Renal cortical epithelial cell (primary cell): ENCODE measurements around the gene LRIG2. TPM values are rescaled to one million over a fixed set of nuclear protein-coding genes. Genes with fewer than 3 reads are reported as not detected.
"Not testable (repeated sequence)": the region's sequence is repeated elsewhere in the genome, so short reads cannot be mapped to it uniquely, and the experiment has no call there.

Source experiments
- DNase-seq: peaks from one replicate; pipeline ENCODE4 v3.0.0-alpha.2; 2011; ENCODE audit warnings: low read depth
- total RNA-seq: library from RNA; depleted of rRNA; stranded (reverse); fragments of >200 nt; gene quantifications from 2 replicates; pipeline ENCODE4 v1.2.3, GENCODE V29; 2014

The LRIG2 gene
- 7.3 and 23.3 TPM in 2 replicates for total RNA-seq

DNA sequence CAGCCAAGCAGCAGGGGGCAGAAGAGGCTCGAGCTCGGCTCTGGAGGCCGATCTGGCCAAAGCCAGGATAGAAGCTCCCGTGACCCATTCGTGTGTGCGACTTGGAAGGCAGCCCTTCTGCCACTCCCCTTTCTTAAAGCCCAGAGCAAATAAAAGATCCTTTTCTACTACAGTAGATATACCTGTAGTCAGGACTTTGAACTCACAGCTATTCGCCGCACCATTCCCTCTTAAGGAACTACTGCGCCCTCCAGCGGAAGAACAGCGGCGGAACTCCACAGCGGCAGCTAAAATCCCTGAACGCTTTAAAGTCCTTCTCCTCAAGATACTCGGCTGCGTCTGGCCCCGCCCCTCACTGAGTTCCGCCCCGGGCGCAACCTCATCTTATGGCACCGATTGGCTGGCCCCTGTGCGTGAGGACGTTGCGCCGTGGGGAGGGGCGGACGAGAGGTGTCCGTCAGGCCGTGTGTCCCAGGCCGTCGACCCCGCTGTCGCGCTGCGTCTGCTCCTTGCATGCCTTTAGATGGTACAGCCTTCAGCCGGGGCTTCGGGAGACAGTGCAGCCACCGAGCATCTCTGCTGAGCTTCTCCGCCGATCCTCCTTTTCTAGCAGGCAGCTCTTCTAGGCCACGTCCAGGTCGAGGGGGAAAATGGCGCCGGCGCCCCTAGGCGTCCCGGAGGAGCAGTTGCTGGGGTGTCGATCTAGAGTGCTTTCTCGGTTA is at the start of gene LRIG2:
Gene LRIG2, plus strand, starts transcription at position 442 of the 722 bp plus-strand sequence. Its CDS starts 209 bp downstream, at position 651.
- DNase-seq: peak; percentile 95

DNA sequence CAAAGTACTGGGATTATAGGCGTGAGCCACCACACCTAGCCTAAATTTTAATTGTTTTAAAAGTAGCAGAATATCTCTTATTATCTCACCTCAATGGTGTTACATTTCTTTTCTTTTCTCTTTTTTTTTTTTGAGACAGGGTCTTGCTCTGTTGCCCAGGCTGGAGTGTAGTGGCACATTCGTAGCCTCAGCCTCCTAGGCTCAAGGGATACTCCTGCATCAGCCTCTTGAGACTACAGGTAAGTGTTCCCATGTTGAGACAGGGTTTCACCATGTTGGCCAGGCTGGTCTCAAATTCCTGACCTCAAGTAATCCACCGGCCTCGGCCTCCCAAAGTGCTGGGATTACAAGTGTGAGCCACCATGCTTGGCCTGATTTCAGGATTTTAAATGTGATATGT is 49.7 kb upstream of the LRIG2 start:
- not testable (repeated sequence) for DNase-seq

GRCh38 chr1:113027007-113027406 is 46.0 kb upstream of the LRIG2 start:
- DNase-seq: no peak

GRCh38 chr1:113027449-113027848 is 45.5 kb upstream of the LRIG2 start:
- DNase-seq: no peak

DNA sequence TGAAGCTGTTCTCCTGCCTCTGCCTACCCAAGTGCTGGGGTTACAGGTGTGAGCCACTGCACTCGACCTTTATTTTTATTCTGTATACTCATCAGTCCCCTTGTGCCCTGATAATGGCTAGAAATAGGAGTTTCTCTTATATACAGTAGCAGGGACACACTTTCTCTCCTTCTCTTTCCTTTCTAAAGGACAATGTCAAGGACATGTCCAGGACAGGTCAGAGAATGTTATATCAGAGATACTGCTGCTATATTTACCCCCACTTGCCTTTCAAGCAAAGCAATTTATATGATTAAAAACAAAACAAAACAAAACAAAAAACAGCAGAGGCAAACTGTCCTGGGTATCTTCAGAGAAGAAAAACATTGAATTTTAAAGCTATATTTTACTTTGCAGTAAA is 43.2 kb upstream of the LRIG2 start:
- no peak for DNase-seq

DNA sequence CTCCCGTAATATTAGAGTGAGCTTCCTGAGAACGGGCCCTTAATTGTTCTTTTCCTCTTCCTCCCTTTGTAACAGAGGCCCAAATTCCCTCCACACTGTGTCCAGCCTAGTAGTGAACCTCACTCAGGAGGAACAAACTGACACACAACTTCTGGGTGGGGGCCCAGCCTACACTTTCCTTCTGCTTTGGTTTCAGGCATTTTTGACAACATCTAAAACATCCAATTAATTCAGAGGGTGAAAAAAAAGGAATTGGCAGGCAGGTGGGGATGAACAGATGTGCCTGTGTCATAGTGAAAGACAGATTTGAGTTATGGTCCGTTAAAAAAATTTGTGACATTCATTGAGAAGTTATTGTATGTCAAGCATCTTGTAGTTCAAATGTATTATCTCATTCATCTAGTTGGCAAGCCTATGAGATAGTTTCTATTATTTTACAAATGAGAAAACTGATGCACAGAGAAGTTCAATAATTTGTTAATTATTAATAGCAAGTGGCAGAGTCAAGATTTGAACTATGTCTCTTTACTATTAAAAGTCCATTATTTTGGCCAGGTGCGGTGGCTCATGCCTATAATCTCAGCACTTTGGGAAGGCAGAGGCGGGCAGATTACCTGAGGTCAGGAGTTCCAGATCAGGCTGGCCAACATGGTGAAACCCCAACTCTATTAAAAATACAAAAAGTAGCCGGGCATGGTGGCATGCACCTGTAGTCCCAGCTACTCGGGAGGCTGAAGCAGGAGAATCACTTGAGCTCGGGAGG is 41.6 kb upstream of the LRIG2 start:
- no peak for DNase-seq

DNA sequence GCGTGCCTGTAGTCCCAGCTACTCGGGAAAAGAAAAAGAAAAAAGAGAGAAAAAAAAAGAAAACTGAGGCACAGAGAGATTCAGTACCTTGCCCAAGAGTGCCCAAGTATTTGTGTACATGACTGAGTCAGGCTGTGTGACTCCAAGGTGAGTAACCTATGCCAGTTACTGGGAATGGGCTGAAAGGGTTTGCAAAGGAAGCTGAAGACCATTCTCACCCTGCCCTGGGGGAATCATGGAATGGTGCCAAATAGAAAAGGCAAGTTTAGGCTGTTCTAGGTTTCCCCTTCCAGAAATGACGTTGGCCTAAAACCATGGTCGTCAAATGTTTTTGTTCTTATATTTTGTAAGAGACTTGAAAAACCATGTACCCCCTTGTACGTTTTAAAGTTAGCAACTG is 37.9 kb upstream of the LRIG2 start:
- peak; percentile 90 for DNase-seq

- peak; percentile 85 for DNase-seq
Observed at GRCh38 chr1:113036639-113037321, 36.2 kb upstream of the LRIG2 start.

DNA sequence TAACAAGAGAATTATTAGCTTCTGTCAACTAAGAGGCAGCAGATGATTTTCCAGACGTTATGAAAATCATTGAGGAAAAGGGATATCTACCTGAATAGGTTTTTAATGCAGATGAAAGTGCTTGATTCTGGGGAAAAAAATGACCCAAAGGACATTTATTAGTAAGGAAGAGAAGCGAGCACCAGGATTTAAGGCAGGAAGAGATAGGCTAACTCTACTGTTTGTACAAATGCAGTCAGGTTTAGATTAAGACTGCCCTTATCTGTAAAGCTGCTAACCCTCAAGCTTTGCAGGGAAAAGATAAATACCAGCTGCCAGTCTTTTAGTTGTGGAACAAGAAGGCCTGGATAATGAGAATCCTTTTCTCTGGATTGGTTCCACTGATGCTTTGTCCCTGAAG is 33.0 kb upstream of the LRIG2 start:
- no peak for DNase-seq

DNA sequence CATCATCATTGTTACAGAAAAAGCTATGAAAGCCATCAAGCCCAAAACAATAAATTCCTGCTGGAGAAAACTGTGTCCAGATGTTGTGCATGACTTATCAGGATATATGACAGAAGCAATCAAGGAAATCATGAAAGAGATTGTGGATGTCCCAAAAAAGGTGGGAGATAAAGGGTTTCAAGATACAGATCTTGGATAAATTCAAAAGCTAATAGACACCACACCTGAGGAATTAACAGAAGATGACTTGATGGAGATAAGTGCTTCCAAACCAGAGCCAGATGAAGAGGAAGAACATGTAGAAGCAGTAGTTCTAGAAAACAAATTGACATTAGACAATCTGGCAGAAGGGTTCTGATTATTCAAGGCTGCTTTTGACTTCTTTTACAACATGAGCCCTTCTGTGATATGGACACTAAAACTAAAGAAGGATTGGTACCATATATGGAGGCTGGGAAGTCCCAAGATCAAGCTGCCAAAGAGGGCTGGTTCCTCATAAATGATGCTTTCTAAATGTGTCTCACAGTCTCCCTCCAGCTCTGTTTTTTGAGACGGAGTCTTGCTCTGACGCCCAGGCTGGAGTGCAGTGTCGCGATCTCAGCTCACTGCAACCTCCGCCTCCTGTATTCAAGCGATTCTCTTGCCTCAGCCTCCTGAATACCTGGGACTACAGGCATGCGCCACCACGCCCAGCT is 32.1 kb upstream of the LRIG2 start:
- no peak for DNase-seq

DNA sequence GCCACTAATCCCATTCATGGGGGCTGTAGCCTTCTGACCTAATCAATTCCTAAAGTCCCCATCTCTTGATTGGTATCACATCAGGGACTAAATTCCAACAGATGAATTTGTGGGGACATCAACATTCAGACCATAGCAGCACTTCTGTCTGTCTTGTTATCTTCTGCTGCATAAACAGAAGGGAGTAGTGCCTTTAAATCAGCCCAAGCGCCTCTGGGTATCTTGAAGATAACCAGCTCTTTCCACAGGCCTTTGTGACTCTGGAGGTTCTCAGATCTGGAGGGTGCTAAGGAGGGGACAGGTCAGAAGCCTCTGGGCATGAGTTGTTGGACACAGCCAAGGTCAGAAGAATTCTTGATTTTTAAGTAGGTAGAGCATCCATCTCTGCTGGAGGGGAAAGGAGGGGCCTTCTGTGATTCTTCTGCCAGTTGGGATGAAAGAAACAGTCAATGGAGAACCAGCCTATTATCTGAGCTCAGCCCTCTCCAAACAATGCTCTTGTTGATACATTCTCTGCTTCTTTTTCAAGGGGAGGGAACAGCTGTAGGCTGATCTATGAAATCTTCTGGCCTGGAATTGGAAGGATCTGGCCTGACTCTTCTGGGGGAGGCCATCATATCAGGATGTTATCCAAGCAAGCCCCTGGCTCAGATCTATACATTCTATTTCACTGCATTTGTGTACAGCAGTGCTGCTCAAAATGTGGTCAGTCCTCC is 31.3 kb upstream of the LRIG2 start:
- no peak for DNase-seq

DNA sequence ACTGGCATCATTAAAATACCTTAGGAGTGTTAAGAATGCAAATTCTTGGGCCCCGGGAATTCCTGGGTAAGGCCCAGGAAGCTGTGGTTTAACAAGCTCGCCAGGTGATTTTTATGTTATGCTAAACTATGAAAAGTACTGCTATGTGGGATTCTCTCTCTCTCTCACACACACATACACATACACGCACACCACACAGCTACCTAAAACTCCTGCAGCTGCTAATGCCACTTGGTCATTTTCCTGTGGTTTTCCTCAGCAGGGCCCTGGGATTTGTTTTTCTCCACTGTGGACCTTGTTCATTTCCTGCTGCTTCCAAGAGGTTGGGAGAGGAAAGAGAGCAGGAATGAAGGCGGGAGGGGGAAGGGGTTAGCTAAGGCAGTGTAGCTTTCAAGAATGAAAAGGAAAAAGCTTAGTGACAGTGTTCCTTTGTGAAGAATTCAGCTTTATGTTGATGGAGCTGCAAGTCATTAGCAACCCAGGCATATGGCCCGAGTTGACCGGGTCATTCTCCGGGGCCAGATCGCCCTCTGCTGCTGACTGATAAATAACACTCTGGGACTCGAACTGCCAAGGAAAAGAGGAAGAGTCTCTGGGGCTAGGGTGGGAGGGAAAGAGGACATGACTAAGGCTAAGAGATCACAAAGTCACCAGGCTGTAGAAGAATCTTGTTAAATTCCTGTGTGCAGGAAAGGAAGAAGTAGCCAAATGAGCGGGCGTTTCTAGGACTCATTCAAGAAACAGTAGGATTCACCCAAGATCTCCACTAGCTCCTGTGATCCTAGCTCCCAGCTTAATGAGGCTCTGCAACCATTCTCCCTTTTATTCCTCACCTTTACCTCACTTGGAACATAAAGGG is 30.5 kb upstream of the LRIG2 start:
- peak; percentile 83 for DNase-seq

- DNase-seq: not testable (repeated sequence)
Observed at GRCh38 chr1:113043144-113043488, 29.9 kb upstream of the LRIG2 start.

DNA sequence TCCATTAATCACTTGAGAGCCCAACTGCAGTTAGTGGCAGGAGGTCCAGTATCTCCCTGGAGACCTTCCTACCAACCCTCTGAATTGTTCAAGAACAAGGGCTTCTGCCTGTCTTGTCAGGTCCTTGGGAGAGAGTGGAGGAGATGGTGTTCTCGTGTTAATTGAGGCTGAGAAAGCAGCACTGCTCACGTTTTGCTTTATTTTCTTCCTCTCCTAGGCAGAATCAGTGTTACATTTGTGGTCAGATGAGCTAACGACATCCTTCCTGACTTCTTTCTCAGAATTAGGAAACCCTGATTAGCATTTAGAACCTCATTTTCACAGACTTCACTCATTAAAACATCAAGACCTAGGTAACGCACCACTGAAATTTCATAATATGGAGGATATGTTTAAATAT is 26.4 kb upstream of the LRIG2 start:
- no peak for DNase-seq

DNA sequence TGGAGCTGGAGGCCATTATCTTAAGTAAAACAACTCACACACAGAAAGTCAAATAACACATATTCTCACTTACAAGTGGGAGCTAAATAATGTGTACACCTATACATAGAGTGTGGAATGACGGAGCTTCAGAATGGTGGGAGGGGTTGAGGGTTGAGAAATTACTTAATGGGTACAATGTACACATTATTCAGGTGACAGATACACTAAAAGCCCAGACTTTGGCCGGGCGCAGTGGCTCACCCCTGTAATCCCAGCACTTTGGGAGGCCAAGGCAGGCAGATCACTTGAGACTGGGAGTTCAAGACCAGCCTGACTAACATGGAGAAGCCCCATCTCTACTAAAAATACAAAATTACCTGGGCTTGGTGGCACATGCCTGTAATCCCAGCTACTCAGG is 24.9 kb upstream of the LRIG2 start:
- no peak for DNase-seq

- no peak for DNase-seq
Observed at GRCh38 chr1:113053344-113054126, 19.5 kb upstream of the LRIG2 start.

GRCh38 chr1:113055570-113055969 is 17.4 kb upstream of the LRIG2 start:
- DNase-seq: no peak

DNA sequence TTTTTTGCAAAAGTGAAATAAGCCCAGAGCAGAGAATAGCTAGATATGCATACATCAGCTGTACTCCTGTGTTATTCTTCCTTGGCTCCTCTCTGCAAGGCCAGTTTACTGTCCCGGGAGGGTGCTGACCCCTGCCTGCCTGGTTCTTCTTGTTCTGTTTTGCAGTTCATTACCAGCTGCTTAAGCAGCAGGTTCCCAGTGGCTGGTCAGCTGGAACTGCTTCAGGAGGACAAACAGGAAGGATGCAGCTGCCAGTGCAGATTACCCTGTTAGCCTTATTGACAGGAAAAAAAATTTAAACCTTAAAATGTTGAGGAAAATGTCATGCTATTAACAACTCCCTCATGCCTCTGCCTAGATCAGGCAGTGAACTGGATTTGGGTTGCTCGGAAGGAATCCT is 16.0 kb upstream of the LRIG2 start:
- DNase-seq: peak; percentile 76

- peak; percentile 79 for DNase-seq
Observed at GRCh38 chr1:113058941-113059706, 13.9 kb upstream of the LRIG2 start.
